H1 (cell line): Measurements from ENCODE around the gene DYNLRB2. TPM values are rescaled to one million over a fixed set of nuclear protein-coding genes. Genes with fewer than 3 reads are reported as not detected.

Source experiments
- CTCF ChIA-PET: fragments of 300-600 bp; sonication (Branson Sonifier 250); formaldehyde crosslinking; loops from one replicate; lab custom pipeline; 2021; ENCODE audit not compliant: partially characterized antibody; lab: Charles Lee
- POLR2A ChIA-PET: fragments of 300-600 bp; sonication (Branson Sonifier 250); formaldehyde crosslinking; loops from one replicate; lab custom pipeline; 2021; ENCODE audit warnings: inconsistent platforms; ENCODE audit not compliant: partially characterized antibody; lab: Charles Lee
- DNase-seq, 2 experiments: peaks; one replicate each; pipeline versions ENCODE4 v3.0.0 to v3.0.0-alpha.2; 2010 to 2022; ENCODE audit warnings: low spot score in 2 of 2, low read depth in 1 of 2, mixed read lengths in 1 of 2
- FAIRE-seq: peaks from 2 replicates; lab custom pipeline; 2011; peaks lifted over from hg19 to GRCh38; lab: Jason Lieb, UNC
- H2AFZ ChIP-seq: 2 replicates; pipeline ENCODE4 v1.8.1; 2012; ENCODE audit warnings: low read length, inconsistent platforms
- H2AK5ac ChIP-seq: 2 replicates; pipeline ENCODE4 v1.6.1; 2013; ENCODE audit warnings: low read depth, low read length
- H2BK120ac ChIP-seq: replicated peaks from 2 replicates; pipeline ENCODE3; 2013; ENCODE audit warnings: low read depth, low read length, inconsistent platforms
- H2BK12ac ChIP-seq: 2 replicates; pipeline ENCODE4 v1.6.1; 2013; ENCODE audit warnings: low read depth, low read length
- H2BK15ac ChIP-seq: 2 replicates; pipeline ENCODE4 v1.6.1; 2013; ENCODE audit warnings: low read length
- H2BK20ac ChIP-seq: 2 replicates; pipeline ENCODE4 v1.6.1; 2013; ENCODE audit warnings: low read length
- H2BK5ac ChIP-seq: 2 replicates; pipeline ENCODE4 v1.6.1; 2013; ENCODE audit warnings: low read depth, low read length
- H3K14ac ChIP-seq: 2 replicates; pipeline ENCODE4 v1.6.1; 2013; ENCODE audit warnings: inconsistent platforms; ENCODE audit not compliant: insufficient read length
- H3K18ac ChIP-seq: 2 replicates; pipeline ENCODE4 v1.6.1; 2013; ENCODE audit warnings: low read length; ENCODE audit errors: extremely low read depth
- H3K23ac ChIP-seq: 2 replicates; pipeline ENCODE4 v1.6.1; 2013; ENCODE audit warnings: inconsistent platforms; ENCODE audit not compliant: insufficient read length
- H3K23me2 ChIP-seq: 2 replicates; pipeline ENCODE4 v1.6.1; 2013; ENCODE audit warnings: low read depth, low read length
- H3K27ac ChIP-seq: 2 replicates; pipeline ENCODE4 v1.6.1; 2011; ENCODE audit warnings: low read depth, low read length, inconsistent platforms
- H3K27me3 ChIP-seq, 4 experiments: replicated peaks in 1 of 4; 1 replicate in 1 of 4; 2 replicates in 3 of 4; pipeline versions ENCODE4 v1.6.1 to v1.8.1; 2011 to 2013; ENCODE audit warnings: low read length in 3 of 4, mild to moderate bottlenecking in 3 of 4, inconsistent platforms in 2 of 4, mixed read lengths in 2 of 4, moderate library complexity in 1 of 4; ENCODE audit not compliant: control insufficient read depth in 3 of 4, insufficient read depth in 3 of 4; ENCODE audit errors: extremely low read depth in 1 of 4
- H3K36me3 ChIP-seq, 4 experiments: 2 replicates each; pipeline versions ENCODE4 v1.6.1 to v1.8.1; 2011 to 2013; ENCODE audit warnings: mild to moderate bottlenecking in 4 of 4, low read length in 3 of 4, moderate library complexity in 2 of 4, control low read depth in 1 of 4, inconsistent platforms in 1 of 4; ENCODE audit not compliant: insufficient read depth in 4 of 4, control insufficient read depth in 2 of 4
- H3K4ac ChIP-seq: replicated peaks from 2 replicates; pipeline ENCODE3; 2013; ENCODE audit warnings: low read length, low read depth, mixed read lengths, inconsistent platforms; ENCODE audit not compliant: insufficient read length
- H3K4me1 ChIP-seq, 4 experiments: replicated peaks in 1 of 4; 1 replicate in 1 of 4; 2 replicates in 3 of 4; pipeline versions ENCODE4 v1.6.1 to v1.8.1; 2011 to 2013; ENCODE audit warnings: low read length in 3 of 4, inconsistent platforms in 2 of 4, mixed read lengths in 1 of 4; ENCODE audit not compliant: insufficient read depth in 4 of 4, control insufficient read depth in 3 of 4
- H3K4me2 ChIP-seq, 2 experiments: 2 replicates each; pipeline versions ENCODE4 v1.6.1 to v1.8.1; 2011 to 2013; ENCODE audit warnings: low read depth in 2 of 2, low read length in 2 of 2, control low read depth in 1 of 2, inconsistent platforms in 1 of 2, mild to moderate bottlenecking in 1 of 2; ENCODE audit not compliant: insufficient read depth in 1 of 2
- H3K4me3 ChIP-seq, 4 experiments: fragments of 200-600, 300-600 bp in 1 of 4; sonication (generic), shearing (Covaris generic), sonication (Bioruptor Twin) in 1 of 4; 2 replicates each; pipeline versions ENCODE4 v1.5.1 to v1.8.1; 2011 to 2016; ENCODE audit warnings: low read length in 4 of 4, low read depth in 3 of 4, control low read depth in 2 of 4, inconsistent platforms in 2 of 4, mild to moderate bottlenecking in 2 of 4, mixed read lengths in 1 of 4, moderate library complexity in 1 of 4; ENCODE audit not compliant: insufficient read depth in 2 of 4; ENCODE audit errors: extremely low read depth in 1 of 4
- H3K56ac ChIP-seq: replicated peaks from 2 replicates; pipeline ENCODE3; 2013; ENCODE audit warnings: low read depth, mild to moderate bottlenecking, mixed read lengths, low read length, inconsistent platforms; ENCODE audit not compliant: insufficient read length
- H3K79me1 ChIP-seq: 2 replicates; pipeline ENCODE4 v1.6.1; 2013; ENCODE audit warnings: low read depth, low read length, control low read depth
- H3K79me2 ChIP-seq, 2 experiments: 2 replicates each; pipeline versions ENCODE4 v1.6.1 to v1.8.1; 2012 to 2013; ENCODE audit warnings: low read length in 2 of 2, mild to moderate bottlenecking in 2 of 2, inconsistent platforms in 1 of 2; ENCODE audit not compliant: insufficient read depth in 2 of 2, control insufficient read depth in 1 of 2
- H3K9ac ChIP-seq, 4 experiments: replicated peaks in 1 of 4; 1 replicate in 1 of 4; 2 replicates in 3 of 4; pipeline versions ENCODE4 v1.6.1 to v1.8.1; 2011 to 2013; ENCODE audit warnings: low read depth in 3 of 4, low read length in 3 of 4, control low read depth in 2 of 4, mild to moderate bottlenecking in 2 of 4, moderate library complexity in 2 of 4, inconsistent platforms in 1 of 4; ENCODE audit errors: extremely low read depth in 1 of 4
- H3K9me3 ChIP-seq, 2 experiments: 2 replicates each; pipeline versions ENCODE4 v1.6.1 to v1.8.1; 2012 to 2013; ENCODE audit warnings: mild to moderate bottlenecking in 2 of 2, moderate library complexity in 2 of 2, control low read depth in 1 of 2, inconsistent platforms in 1 of 2, low read depth in 1 of 2, low read length in 1 of 2, mixed read lengths in 1 of 2; ENCODE audit not compliant: insufficient read depth in 2 of 2
- H4K20me1 ChIP-seq, 2 experiments: replicated peaks in 1 of 2; 2 replicates each; pipeline versions ENCODE3 to v1.8.1; 2011 to 2013; ENCODE audit warnings: inconsistent platforms in 2 of 2, low read length in 2 of 2, mild to moderate bottlenecking in 1 of 2; ENCODE audit not compliant: insufficient read depth in 2 of 2, control insufficient read depth in 1 of 2
- H4K5ac ChIP-seq: 2 replicates; pipeline ENCODE4 v1.6.1; 2013; ENCODE audit warnings: low read length, low read depth, mixed read lengths, inconsistent platforms; ENCODE audit not compliant: insufficient read length
- H4K8ac ChIP-seq: 2 replicates; pipeline ENCODE4 v1.8.0; 2013; ENCODE audit warnings: mild to moderate bottlenecking, moderate library complexity, low read length, inconsistent platforms; ENCODE audit not compliant: insufficient read depth; ENCODE audit errors: extremely low read depth
- H4K91ac ChIP-seq: replicated peaks from 2 replicates; pipeline ENCODE3; 2013; ENCODE audit warnings: low read length, mixed read lengths, inconsistent platforms; ENCODE audit not compliant: insufficient read length
- CBX5 ChIP-seq: fragments of 300-800, 300-1000 bp; sonication (generic); IDR thresholded peaks from 2 replicates; pipeline ENCODE4 v1.7.1; 2016; ENCODE audit warnings: antibody characterized with exemption, low read length, low read depth
- CTBP2 ChIP-seq: IDR thresholded peaks from 2 replicates; pipeline ENCODE4 v1.7.0; 2011; ENCODE audit warnings: borderline replicate concordance, mild to moderate bottlenecking, moderate library complexity, mixed read lengths, low read length; ENCODE audit not compliant: insufficient read depth, insufficient read length
- EGR1 ChIP-seq: IDR thresholded peaks from 2 replicates; pipeline ENCODE4 v1.6.1; 2011; ENCODE audit warnings: low read depth, low read length, borderline replicate concordance
- NANOG ChIP-seq: IDR thresholded peaks from 2 replicates; pipeline ENCODE4 v1.6.1; 2011; ENCODE audit warnings: low read length, low read depth, mild to moderate bottlenecking, inconsistent platforms; ENCODE audit not compliant: insufficient read depth, poor library complexity, severe bottlenecking
- PHF8 ChIP-seq: fragments of 200-600 bp; sonication (generic); conservative IDR thresholded peaks from 2 replicates; pipeline ENCODE4 v1.7.1; 2012; ENCODE audit warnings: low read depth, mild to moderate bottlenecking, inconsistent platforms, low read length, moderate library complexity
- TAF7 ChIP-seq: optimal IDR thresholded peaks from 2 replicates; pipeline ENCODE3; 2011; ENCODE audit warnings: low read depth, mild to moderate bottlenecking, inconsistent platforms, low read length, moderate library complexity, borderline replicate concordance
- TBP ChIP-seq: IDR thresholded peaks from 2 replicates; pipeline ENCODE4 v1.6.1; 2011; ENCODE audit warnings: low read depth, low read length, improper control_type of control experiment
- USF2 ChIP-seq: IDR thresholded peaks from 2 replicates; pipeline ENCODE4 v1.6.1; 2011; ENCODE audit warnings: low read length, improper control_type of control experiment
- YY1 ChIP-seq: IDR thresholded peaks from 2 replicates; pipeline ENCODE4 v1.6.1; 2011; ENCODE audit warnings: low read depth, mild to moderate bottlenecking, low read length
- ZNF274 ChIP-seq: IDR thresholded peaks from 2 replicates; pipeline ENCODE4 v1.7.0; 2012; ENCODE audit warnings: low read length, borderline replicate concordance; ENCODE audit errors: extremely low read depth
- WGBS, 2 experiments: shearing (Covaris generic) in 1 of 2; methylation state at CpG; one replicate each; pipeline versions ENCODE4 v1.1.6 to v1.1.7; 2013 to 2015; ENCODE audit warnings: low lambda C conversion rate in 2 of 2, mixed read lengths in 2 of 2, inconsistent platforms in 1 of 2, low coverage in 1 of 2, missing lambda C conversion rate in 1 of 2; ENCODE audit not compliant: insufficient replicate concordance in 2 of 2, insufficient coverage in 1 of 2, insufficient read length in 1 of 2; ENCODE audit errors: extremely low coverage in 1 of 2, missing lambda C conversion rate in 1 of 2; 5-methylcytosine and 5-hydroxymethylcytosine counted together
- polyA plus RNA-seq, 7 experiments: library from polyadenylated mRNA; depleted of rRNA in 3 of 7; stranded (reverse) in 5 of 7; unstranded in 2 of 7; fragments of >200 nt in 5 of 7; fragments of 200-250 nt in 2 of 7; gene quantifications; 1 replicate in 5 of 7; 2 replicates in 1 of 7; 4 replicates in 1 of 7; pipeline versions ENCODE4 v1.2.1 to v1.2.3, GENCODE V29; 2011 to 2013; ENCODE audit warnings: missing spikeins in 2 of 7, mixed read lengths in 2 of 7
- total RNA-seq: library from RNA; stranded (reverse); fragmentation: NEBNext Ultra II Directional; extraction: Animal tissue kit (Norgen Biotek cat#: 25700); gene quantifications from 2 replicates; pipeline ENCODE4 v1.2.1, GENCODE V29; 2021

The DYNLRB2 gene
- total and polyA plus RNA-seq, 2 of the 8 experiments (the other 6 are each of a cell fraction or from before 2014, with no cell fraction given): not detected

GRCh38 chr16:80511824-80512592 lies 28.8 kb upstream of the DYNLRB2 start:
- Histone ChIP-seq H3K4me2 (no peak overlapping the region), H3K23ac (peak overlapping the region; percentile 40), H3K14ac (no peak overlapping the region), H4K5ac (no peak overlapping the region), H3K23me2 (no peaks in the 10 kb centered on the region), H3K27me3 (no peaks in the 10 kb centered on the region), H3K79me2 (no peaks in the 10 kb centered on the region), H3K4me1 (peaks cover 0 to 2% (median 0%) of the 10 kb centered on the region in 4 experiments; a peak in 1 of 7 replicates), H3K18ac (no peak overlapping the region), H3K36me3 (no peaks in the 10 kb centered on the region), H3K9ac (no peak overlapping the region), H4K91ac (no peak overlapping the region), H3K9me3 (no peaks in the 10 kb centered on the region), H2AFZ (no peak overlapping the region), H2BK120ac (no peak overlapping the region), H2BK20ac (no peak overlapping the region), H2AK5ac (no peak overlapping the region), H3K27ac (no peak overlapping the region), H4K8ac (no peak overlapping the region), H3K4me3 (no peak overlapping the region), H2BK12ac (no peak overlapping the region), H2BK5ac (no peak overlapping the region), H3K4ac (no peak overlapping the region), H3K79me1 (no peaks in the 10 kb centered on the region), H3K56ac (no peak overlapping the region), H4K20me1 (no peaks in the 10 kb centered on the region), H2BK15ac (no peak overlapping the region)
- 91% methylated on average over 9 of the region's 9 CpGs; no CpG with 5 or more reads in 1 of the 2 experiments for WGBS, 2 experiments
- FAIRE-seq: no peak
- ChIA-PET CTCF (interaction anchor here (1.1 to 1.3 kb wide), 2 partner anchors 13 to 20 kb away, joined by 3 to 6 read pairs; no protein-coding TSS in a partner anchor), POLR2A (no interaction called here)
- no peak for DNase-seq
- TF ChIP-seq EGR1: no peak
- TF ChIP-seq TAF7: no peak
- TF ChIP-seq CBX5: no peak
- TF ChIP-seq PHF8: no peak
- no peak for TF ChIP-seq YY1
- TF ChIP-seq TBP: no peak
- no peak for TF ChIP-seq USF2
- TF ChIP-seq CTBP2: no peak
- no peak for TF ChIP-seq NANOG
- TF ChIP-seq ZNF274: no peak
